GM19099 (cell line): ENCODE data around the gene CACNA2D1.

Experiments used
- POLR2A ChIP-seq: IDR thresholded peaks from 3 replicates; pipeline ENCODE4 v1.6.1; 2011; ENCODE audit warnings: low read depth; ENCODE audit not compliant: insufficient read length; ENCODE audit errors: extremely low read depth

CACNA2D1 gene

DNA sequence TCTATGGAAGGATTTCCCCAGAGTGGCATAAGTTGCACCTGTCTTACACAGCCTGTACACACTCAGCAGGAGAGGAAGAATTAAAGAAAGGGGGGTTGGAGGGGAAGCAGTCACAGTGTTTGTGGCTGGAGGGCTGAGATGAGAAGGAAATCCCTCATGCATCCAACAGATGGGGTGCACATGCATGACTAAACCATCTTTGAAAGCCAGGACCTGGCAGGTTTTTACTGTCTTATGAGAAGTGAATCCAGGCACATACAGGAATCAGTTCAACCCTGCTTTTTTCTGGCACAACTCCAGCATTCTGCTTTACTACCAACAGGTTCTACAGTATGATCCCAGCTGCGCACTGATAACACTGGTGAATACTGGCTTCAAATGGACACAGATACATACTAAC is 107.7 kb downstream of the CACNA2D1 start:
- no peak for TF ChIP-seq POLR2A

DNA sequence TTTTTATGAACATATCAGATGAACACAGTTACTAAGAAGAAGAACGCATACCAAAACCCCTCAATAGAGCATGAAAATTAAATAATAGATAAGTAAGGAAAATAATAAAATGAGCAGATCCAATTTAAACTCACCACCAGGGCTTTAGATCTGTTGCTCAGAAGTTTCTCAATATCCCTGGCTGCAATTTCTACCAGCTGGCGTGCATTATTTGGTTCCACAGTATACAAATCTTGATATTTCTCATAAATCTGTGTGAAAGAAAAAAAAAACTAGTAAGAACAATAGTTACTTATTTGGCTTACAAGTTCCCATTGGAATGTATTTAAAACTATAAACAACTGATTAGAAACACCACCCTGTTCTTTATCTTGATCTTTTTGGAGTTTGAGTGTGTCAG is 108.6 kb downstream of the CACNA2D1 start:
- TF ChIP-seq POLR2A: no peak

DNA sequence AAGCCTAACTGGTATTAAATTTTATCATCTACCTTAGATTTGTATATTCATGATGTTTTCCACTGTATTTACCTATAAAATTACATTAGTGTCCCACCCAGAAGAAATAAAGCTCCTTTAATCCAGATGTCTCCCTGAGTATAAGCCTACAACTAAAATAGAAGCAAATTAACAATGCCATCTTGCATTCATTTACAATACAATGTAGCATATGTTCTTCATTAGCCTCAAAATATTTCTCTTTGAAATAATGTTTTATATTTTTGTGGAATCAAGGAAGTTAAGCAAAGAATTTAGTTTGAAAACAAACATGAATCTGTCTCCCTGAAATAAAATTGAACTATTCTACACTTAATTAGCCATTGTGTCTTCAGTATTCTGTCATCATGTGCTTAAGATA is 112.3 kb downstream of the CACNA2D1 start:
- TF ChIP-seq POLR2A: no peak

DNA sequence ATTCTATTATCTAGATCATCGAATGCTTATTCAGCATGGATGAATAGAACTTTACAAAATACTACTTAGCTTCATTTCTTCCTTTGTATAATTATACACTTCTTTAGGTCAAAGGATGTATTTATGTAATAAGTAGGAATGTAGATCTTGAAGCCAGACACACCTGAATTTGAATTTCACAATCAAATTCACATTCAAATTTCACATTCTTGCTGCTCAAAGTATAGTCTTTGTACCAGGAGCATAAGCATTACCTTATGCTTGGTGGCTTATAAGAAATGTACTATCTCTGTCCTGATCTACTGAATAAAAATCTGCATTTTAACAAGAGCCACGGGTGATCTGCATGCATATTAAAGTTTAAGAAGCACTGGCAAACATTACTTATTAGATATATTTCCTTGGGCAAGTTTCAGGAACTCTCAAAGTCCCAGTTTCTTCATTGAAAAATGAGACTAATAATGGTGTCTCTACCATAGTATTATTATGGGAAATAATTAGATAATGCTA is 112.8 kb downstream of the CACNA2D1 start:
- TF ChIP-seq POLR2A: no peak

- no peak for TF ChIP-seq POLR2A
These were observed 115.7 kb downstream of the CACNA2D1 start for GRCh38 chr7:82327898-82328297.

DNA sequence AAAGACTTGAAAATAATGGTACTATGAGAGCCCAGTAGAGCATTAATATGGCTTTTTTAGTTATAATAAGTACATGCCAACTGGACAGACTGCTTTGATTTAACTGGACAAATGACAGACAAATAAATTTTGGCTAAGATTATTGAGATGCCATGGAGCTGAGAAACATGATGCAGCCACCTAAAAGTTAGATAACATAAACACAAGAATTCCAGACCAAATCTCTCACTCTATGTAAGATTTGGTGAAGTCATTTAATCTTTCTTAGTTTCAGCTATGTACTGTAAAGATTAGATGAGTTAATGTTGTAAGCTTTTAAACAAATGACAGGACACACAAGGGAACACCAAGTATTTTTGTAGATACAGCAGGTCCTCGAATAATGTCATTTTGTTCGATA is 118.2 kb downstream of the CACNA2D1 start:
- TF ChIP-seq POLR2A: no peak

- TF ChIP-seq POLR2A: no peak
These were observed 119.8 kb downstream of the CACNA2D1 start for GRCh38 chr7:82323806-82324205.

GRCh38 chr7:82319674-82320118 is 123.9 kb downstream of the CACNA2D1 start:
- TF ChIP-seq POLR2A: no peak

DNA sequence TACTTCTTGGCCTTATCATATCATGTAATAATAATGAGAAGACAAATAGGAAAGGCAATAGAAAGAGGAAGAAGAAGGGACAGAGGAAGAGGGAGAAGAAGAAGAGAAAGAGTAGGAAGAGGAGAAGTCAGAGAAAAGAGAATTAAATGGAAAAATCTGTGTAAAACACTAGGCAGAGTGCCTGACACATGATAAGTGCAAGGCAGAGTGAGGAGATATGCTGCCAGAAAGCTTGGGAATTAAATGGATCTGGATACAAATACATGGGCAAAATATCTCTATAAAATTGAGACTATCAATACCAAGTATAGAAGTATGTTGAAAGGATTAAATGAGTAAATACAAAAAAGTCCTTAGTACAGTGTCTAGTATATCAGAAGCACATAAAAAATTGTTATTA is 124.8 kb downstream of the CACNA2D1 start:
- TF ChIP-seq POLR2A: no peak

GRCh38 chr7:82317760-82318159 is 125.8 kb downstream of the CACNA2D1 start:
- no peak for TF ChIP-seq POLR2A

DNA sequence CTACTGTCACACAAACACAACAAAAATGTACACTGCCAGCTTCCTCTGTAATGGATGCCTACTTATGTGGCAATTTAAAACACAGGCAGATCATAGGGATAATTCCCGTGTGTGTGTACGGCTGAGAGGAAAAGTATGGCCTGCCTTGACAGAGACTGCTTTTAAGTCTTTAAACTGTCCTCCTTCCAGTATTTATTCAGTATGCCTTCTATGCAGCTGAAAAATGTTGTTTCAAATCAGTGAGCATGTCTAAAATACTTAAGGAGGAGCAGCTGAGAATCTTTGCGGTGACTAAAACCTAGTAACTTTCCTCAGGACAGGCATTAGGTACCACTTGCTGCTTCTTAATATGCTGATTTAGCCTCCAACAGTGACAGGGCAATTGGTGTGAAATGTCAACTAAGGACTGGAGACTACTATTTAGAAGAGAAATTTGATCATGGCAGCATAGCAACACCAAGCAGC is 126.3 kb downstream of the CACNA2D1 start:
- TF ChIP-seq POLR2A: no peak

DNA sequence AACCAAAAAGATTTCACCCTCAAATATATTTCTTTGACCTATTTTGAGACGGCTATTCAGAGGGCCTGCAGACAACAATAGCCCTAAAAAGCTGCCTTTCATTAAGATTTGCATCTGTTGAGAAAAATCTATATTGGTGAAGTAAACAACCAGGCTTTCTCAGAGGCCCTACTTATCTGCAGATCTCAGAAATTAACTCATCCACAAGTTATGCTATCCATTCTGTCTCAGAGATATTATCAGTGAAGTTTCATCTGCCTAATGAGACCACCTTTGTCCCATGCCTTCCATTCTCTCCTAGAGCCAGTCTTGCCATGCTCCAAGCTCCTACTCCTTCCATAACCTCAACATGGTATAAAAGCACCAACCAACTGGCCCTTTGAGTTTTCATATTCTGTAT is 130.3 kb downstream of the CACNA2D1 start:
- no peak for TF ChIP-seq POLR2A

- TF ChIP-seq POLR2A: no peak
These were observed 130.9 kb downstream of the CACNA2D1 start for GRCh38 chr7:82312646-82313045.

- no peak for TF ChIP-seq POLR2A
These were observed 138.1 kb downstream of the CACNA2D1 start for GRCh38 chr7:82305347-82306005.

- no peak for TF ChIP-seq POLR2A
These were observed 148.7 kb downstream of the CACNA2D1 start for GRCh38 chr7:82294865-82295264.

GRCh38 chr7:82294382-82294784 is 149.2 kb downstream of the CACNA2D1 start:
- TF ChIP-seq POLR2A: no peak

- TF ChIP-seq POLR2A: no peak
These were observed 150.1 kb downstream of the CACNA2D1 start for GRCh38 chr7:82293467-82293866.

GRCh38 chr7:82291931-82292330 is 151.6 kb downstream of the CACNA2D1 start:
- TF ChIP-seq POLR2A: no peak

DNA sequence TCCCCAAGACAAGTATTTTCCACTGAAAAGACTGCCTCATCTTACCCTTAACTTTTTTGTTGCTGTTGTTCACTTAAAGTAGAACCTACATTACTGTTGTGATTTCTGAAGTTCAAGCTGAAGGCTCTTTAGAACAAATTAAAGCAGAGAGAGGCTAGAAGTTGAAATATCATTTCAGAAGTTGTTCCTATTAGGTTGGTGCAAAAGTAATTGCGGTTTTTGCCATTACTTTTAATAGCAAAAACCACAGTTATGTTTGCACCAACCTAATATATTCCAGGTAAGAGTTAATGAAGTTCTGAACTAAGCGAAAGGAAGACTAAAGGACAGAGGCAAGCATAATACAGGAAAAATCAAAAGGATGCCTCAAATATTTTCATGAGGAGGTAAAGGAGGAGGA is 153.7 kb downstream of the CACNA2D1 start:
- no peak for TF ChIP-seq POLR2A
